ENCODE data around the gene MLEC.

The MLEC gene

GRCh38 chr12:120706029-120706428 is 19.1 kb downstream of the MLEC start:
- H3K4me2 ChIP-seq (ENCODE audit: low read depth, low read length): no peak overlapping the region
- no peak overlapping the region for H3K27ac ChIP-seq (ENCODE audit: low read length)
- no peak overlapping the region for H3K9ac ChIP-seq (ENCODE audit: low read length)
- H3K79me2 ChIP-seq (ENCODE audit: low read length): no peaks in the 10 kb centered on the region
- TF ChIP-seq CTCF (IDR thresholded peaks at IDR 0.05; ENCODE audit: low read length) (no peak), EZH2phosphoT487 (IDR thresholded peaks at IDR 0.05; ENCODE audit: low read length) (no peak), EZH2 (optimal IDR thresholded peaks at IDR 0.05; ENCODE audit: low read depth, low read length) (no peak)
- H3K36me3 ChIP-seq (replicated peaks; ENCODE audit: insufficient read depth, low read length): no peaks in the 10 kb centered on the region
- H3F3A ChIP-seq (ENCODE audit: insufficient read depth, low read length): no peaks in the 10 kb centered on the region
- H3K4me1 ChIP-seq (ENCODE audit: low read length): no peaks in the 10 kb centered on the region
- no peaks in the 10 kb centered on the region for H3K27me3 ChIP-seq (replicated peaks; ENCODE audit: insufficient read depth, low read length)
- no peak overlapping the region for H2AFZ ChIP-seq (ENCODE audit: low read length)
- H3K9me3 ChIP-seq (replicated peaks; ENCODE audit: insufficient read depth, low read length): no peaks in the 10 kb centered on the region
- H3K4me3 ChIP-seq (ENCODE audit: low read length): no peak overlapping the region
- no peak for DNase-seq
- no peaks in the 10 kb centered on the region for H3K9me2 ChIP-seq (replicated peaks; ENCODE audit: insufficient read depth, low read length)
- no peaks in the 10 kb centered on the region for H4K20me1 ChIP-seq (ENCODE audit: insufficient read depth, low read length)

GRCh38 chr12:120708651-120709050 is 21.7 kb downstream of the MLEC start:
- Histone ChIP-seq H3K9ac (ENCODE audit: low read length) (no peak overlapping the region), H3K4me3 (ENCODE audit: low read length) (no peak overlapping the region), H3K9me3 (replicated peaks; ENCODE audit: insufficient read depth, low read length) (no peaks in the 10 kb centered on the region), H3K36me3 (replicated peaks; ENCODE audit: insufficient read depth, low read length) (no peaks in the 10 kb centered on the region), H3K4me1 (ENCODE audit: low read length) (peaks cover 5% of the 10 kb centered on the region; the same call in 1 of the 2 replicates), H2AFZ (ENCODE audit: low read length) (no peak overlapping the region), H3K4me2 (ENCODE audit: low read depth, low read length) (no peak overlapping the region), H3K9me2 (replicated peaks; ENCODE audit: insufficient read depth, low read length) (no peaks in the 10 kb centered on the region), H4K20me1 (ENCODE audit: insufficient read depth, low read length) (no peaks in the 10 kb centered on the region), H3K79me2 (ENCODE audit: low read length) (peaks cover 11% of the 10 kb centered on the region), H3K27ac (ENCODE audit: low read length) (no peak overlapping the region), H3F3A (ENCODE audit: insufficient read depth, low read length) (no peaks in the 10 kb centered on the region), H3K27me3 (replicated peaks; ENCODE audit: insufficient read depth, low read length) (no peaks in the 10 kb centered on the region)
- no peak for DNase-seq
- TF ChIP-seq EZH2 (optimal IDR thresholded peaks at IDR 0.05; ENCODE audit: low read depth, low read length): no peak
- TF ChIP-seq EZH2phosphoT487 (IDR thresholded peaks at IDR 0.05; ENCODE audit: low read length): no peak
- no peak for TF ChIP-seq CTCF (IDR thresholded peaks at IDR 0.05; ENCODE audit: low read length)

GRCh38 chr12:120710031-120710804 is 23.3 kb downstream of the MLEC start, which contains the start of gene UNC119B:
Gene UNC119B, plus strand, starts transcription at chr12:120710458. Its CDS starts 17 bp downstream, at chr12:120710475.
- Histone ChIP-seq H3K9me3 (replicated peaks; ENCODE audit: insufficient read depth, low read length) (no peaks in the 10 kb centered on the region), H4K20me1 (ENCODE audit: insufficient read depth, low read length) (no peaks in the 10 kb centered on the region), H3K27me3 (replicated peaks; ENCODE audit: insufficient read depth, low read length) (no peaks in the 10 kb centered on the region), H3K79me2 (ENCODE audit: low read length) (peaks cover 11% of the 10 kb centered on the region), H3K36me3 (replicated peaks; ENCODE audit: insufficient read depth, low read length) (no peaks in the 10 kb centered on the region), H3K4me1 (ENCODE audit: low read length) (peaks cover 5% of the 10 kb centered on the region; the same call in 1 of the 2 replicates), H3K27ac (ENCODE audit: low read length) (no peak within 1 kb of the TSS), H3K9me2 (replicated peaks; ENCODE audit: insufficient read depth, low read length) (no peaks in the 10 kb centered on the region), H3K4me2 (ENCODE audit: low read depth, low read length) (peak within 1 kb of the TSS; percentile 77), H3F3A (ENCODE audit: insufficient read depth, low read length) (no peaks in the 10 kb centered on the region), H2AFZ (ENCODE audit: low read length) (peak within 1 kb of the TSS; percentile 23; the same call in 1 of the 2 replicates), H3K9ac (ENCODE audit: low read length) (peak within 1 kb of the TSS; percentile 65), H3K4me3 (ENCODE audit: low read length) (peak within 1 kb of the TSS; percentile 68)
- TF ChIP-seq CTCF (IDR thresholded peaks at IDR 0.05; ENCODE audit: low read length) (no peak), EZH2phosphoT487 (IDR thresholded peaks at IDR 0.05; ENCODE audit: low read length) (no peak), EZH2 (optimal IDR thresholded peaks at IDR 0.05; ENCODE audit: low read depth, low read length) (no peak)
- DNase-seq: peak; percentile 9
